HCT116 (cell line): Measurements from ENCODE around the gene AGPAT2.

ENCODE experiments used
- CEBPB ChIP-seq: IDR thresholded peaks from 2 replicates; pipeline ENCODE4 v1.6.1; 2012; ENCODE audit warnings: low read depth
- ELF1 ChIP-seq: IDR thresholded peaks from 2 replicates; pipeline ENCODE4 v1.6.1; 2012; ENCODE audit warnings: low read depth, borderline replicate concordance
- EZH2phosphoT487 ChIP-seq: fragments of 200-600 bp; IDR thresholded peaks from 2 replicates; pipeline ENCODE4 v1.6.1; 2018; ENCODE audit warnings: antibody characterized with exemption, borderline replicate concordance
- FOSL1 ChIP-seq: IDR thresholded peaks from 2 replicates; pipeline ENCODE4 v1.6.1; 2012; ENCODE audit warnings: low read depth
- POLR2A ChIP-seq: IDR thresholded peaks from 2 replicates; pipeline ENCODE4 v1.7.0; 2011; ENCODE audit warnings: borderline replicate concordance; ENCODE audit not compliant: insufficient read depth, insufficient read length; ENCODE audit errors: extremely low read depth
- POLR2AphosphoS5 ChIP-seq: IDR thresholded peaks from 2 replicates; pipeline ENCODE4 v1.6.1; 2011; ENCODE audit warnings: mild to moderate bottlenecking, low read depth, low read length, moderate library complexity
- RAD21 ChIP-seq: IDR thresholded peaks from 2 replicates; pipeline ENCODE4 v1.6.1; 2012; ENCODE audit warnings: low read depth, mild to moderate bottlenecking
- SP1 ChIP-seq: IDR thresholded peaks from 2 replicates; pipeline ENCODE4 v1.6.1; 2012; ENCODE audit warnings: low read depth
- SRF ChIP-seq: IDR thresholded peaks from 2 replicates; pipeline ENCODE4 v1.6.1; 2012; ENCODE audit warnings: low read depth
- ZNF274 ChIP-seq: fragments of 200-500 bp; sonication (Bioruptor generic); IDR thresholded peaks from 2 replicates; pipeline ENCODE4 v1.6.1; 2014; ENCODE audit warnings: mild to moderate bottlenecking, low read depth, low read length, inconsistent platforms
- TF ChIP-seq, protein P1 (sequence below), 3 experiments: fragments of 200-600 bp in 1 of 3; sonication (generic) in 1 of 3; IDR thresholded peaks in 2 of 3; conservative IDR thresholded peaks in 1 of 3; 2 replicates each; pipeline ENCODE4 v1.5.1; 2012 to 2017; ENCODE audit warnings: low read depth in 2 of 3, low read length in 2 of 3, antibody characterized with exemption in 1 of 3, borderline replicate concordance in 1 of 3, control low read depth in 1 of 3, mild to moderate bottlenecking in 1 of 3, mixed read lengths in 1 of 3, mixed run types in 1 of 3, moderate library complexity in 1 of 3; ENCODE audit not compliant: insufficient read depth in 1 of 3
- TF ChIP-seq, protein P2 (sequence below): IDR thresholded peaks from 2 replicates; pipeline ENCODE4 v1.6.1; 2012; ENCODE audit warnings: low read depth
- TF ChIP-seq, protein P3 (sequence below): IDR thresholded peaks from 2 replicates; pipeline ENCODE4 v1.6.1; 2012
- TF ChIP-seq, protein P4 (sequence below): IDR thresholded peaks from 2 replicates; pipeline ENCODE4 v1.6.1; 2012

DNA sequence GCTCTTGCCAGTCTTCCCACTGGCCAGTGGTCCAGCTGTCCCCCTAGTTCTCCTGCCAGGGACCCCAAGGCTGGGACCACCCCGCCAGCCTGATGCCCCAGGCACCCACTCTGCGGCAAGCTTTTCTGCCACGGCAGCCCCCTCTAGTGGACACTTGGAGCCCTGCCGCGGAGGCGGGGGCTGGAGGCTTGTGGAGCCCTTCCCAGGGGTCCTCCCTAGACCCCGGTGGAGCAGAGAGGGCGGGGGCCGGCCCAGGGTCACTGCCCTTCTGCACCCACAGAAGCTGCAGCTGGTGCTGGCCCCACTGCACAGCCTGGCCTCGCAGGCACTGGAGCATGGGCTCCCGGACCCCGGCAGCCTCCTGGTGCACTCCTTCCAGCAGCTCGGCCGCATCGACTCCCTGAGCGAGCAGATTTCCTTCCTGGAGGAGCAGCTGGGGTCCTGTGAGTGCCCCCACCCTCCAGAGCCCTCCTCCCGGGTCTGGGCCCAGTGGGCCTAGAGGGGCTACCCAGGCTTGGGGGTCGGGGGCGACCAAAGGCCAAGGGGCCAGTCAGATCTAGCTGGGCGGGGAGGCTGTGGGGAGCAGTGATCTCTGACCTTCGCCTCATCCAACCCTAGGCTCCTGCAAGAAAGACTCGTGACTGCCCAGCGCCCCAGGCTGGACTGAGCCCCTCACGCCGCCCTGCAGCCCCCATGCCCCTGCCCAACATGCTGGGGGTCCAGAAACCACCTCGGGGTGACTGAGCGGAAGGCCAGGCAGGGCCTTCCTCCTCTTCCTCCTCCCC is 15.4 kb downstream of the AGPAT2 start:
- TF ChIP-seq, protein P1, sequence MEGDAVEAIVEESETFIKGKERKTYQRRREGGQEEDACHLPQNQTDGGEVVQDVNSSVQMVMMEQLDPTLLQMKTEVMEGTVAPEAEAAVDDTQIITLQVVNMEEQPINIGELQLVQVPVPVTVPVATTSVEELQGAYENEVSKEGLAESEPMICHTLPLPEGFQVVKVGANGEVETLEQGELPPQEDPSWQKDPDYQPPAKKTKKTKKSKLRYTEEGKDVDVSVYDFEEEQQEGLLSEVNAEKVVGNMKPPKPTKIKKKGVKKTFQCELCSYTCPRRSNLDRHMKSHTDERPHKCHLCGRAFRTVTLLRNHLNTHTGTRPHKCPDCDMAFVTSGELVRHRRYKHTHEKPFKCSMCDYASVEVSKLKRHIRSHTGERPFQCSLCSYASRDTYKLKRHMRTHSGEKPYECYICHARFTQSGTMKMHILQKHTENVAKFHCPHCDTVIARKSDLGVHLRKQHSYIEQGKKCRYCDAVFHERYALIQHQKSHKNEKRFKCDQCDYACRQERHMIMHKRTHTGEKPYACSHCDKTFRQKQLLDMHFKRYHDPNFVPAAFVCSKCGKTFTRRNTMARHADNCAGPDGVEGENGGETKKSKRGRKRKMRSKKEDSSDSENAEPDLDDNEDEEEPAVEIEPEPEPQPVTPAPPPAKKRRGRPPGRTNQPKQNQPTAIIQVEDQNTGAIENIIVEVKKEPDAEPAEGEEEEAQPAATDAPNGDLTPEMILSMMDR (IDR thresholded peaks at IDR 0.05 in 2 of 3, conservative IDR thresholded peaks at IDR 0.05 in 1 of 3; ENCODE audit: borderline replicate concordance in 1 of 3, insufficient read depth in 1 of 3, low read depth in 2 of 3, low read length in 2 of 3) = peak in 2 of 3 experiments; percentile 87 to 95; a peak in 4 of 6 replicates
- TF ChIP-seq RAD21 (no peak), POLR2AphosphoS5 (peak; percentile 37; the same call in 1 of the 2 replicates), POLR2A (no peak), CEBPB (no peak), ZNF274 (no peak), SP1 (no peak), ELF1 (no peak), SRF (no peak), FOSL1 (no peak), EZH2phosphoT487 (no peak)
- TF ChIP-seq, protein P2, sequence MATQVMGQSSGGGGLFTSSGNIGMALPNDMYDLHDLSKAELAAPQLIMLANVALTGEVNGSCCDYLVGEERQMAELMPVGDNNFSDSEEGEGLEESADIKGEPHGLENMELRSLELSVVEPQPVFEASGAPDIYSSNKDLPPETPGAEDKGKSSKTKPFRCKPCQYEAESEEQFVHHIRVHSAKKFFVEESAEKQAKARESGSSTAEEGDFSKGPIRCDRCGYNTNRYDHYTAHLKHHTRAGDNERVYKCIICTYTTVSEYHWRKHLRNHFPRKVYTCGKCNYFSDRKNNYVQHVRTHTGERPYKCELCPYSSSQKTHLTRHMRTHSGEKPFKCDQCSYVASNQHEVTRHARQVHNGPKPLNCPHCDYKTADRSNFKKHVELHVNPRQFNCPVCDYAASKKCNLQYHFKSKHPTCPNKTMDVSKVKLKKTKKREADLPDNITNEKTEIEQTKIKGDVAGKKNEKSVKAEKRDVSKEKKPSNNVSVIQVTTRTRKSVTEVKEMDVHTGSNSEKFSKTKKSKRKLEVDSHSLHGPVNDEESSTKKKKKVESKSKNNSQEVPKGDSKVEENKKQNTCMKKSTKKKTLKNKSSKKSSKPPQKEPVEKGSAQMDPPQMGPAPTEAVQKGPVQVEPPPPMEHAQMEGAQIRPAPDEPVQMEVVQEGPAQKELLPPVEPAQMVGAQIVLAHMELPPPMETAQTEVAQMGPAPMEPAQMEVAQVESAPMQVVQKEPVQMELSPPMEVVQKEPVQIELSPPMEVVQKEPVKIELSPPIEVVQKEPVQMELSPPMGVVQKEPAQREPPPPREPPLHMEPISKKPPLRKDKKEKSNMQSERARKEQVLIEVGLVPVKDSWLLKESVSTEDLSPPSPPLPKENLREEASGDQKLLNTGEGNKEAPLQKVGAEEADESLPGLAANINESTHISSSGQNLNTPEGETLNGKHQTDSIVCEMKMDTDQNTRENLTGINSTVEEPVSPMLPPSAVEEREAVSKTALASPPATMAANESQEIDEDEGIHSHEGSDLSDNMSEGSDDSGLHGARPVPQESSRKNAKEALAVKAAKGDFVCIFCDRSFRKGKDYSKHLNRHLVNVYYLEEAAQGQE = no peak
- TF ChIP-seq, protein P3, sequence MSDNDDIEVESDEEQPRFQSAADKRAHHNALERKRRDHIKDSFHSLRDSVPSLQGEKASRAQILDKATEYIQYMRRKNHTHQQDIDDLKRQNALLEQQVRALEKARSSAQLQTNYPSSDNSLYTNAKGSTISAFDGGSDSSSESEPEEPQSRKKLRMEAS = no peak
- TF ChIP-seq, protein P4, sequence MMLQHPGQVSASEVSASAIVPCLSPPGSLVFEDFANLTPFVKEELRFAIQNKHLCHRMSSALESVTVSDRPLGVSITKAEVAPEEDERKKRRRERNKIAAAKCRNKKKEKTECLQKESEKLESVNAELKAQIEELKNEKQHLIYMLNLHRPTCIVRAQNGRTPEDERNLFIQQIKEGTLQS = no peak
